ENCODE measurements around the gene RAB3C. TPM values are rescaled to one million over a fixed set of nuclear protein-coding genes. Genes with fewer than 3 reads are reported as not detected.

RAB3C gene
- total RNA-seq, 1 donor from 2014 or later, result not detected

- Mint-ChIP-seq H3K9me3 (ENCODE audit: low read depth) (no peaks in the 10 kb centered on the region), H3K27ac (ENCODE audit: unreplicated experiment) (no peak overlapping the region), H3K36me3 (ENCODE audit: low read depth) (no peaks in the 10 kb centered on the region), H3K4me1 (ENCODE audit: low read depth) (no peaks in the 10 kb centered on the region), H3K27me3 (ENCODE audit: low read depth) (peaks cover 28% of the 10 kb centered on the region), H3K4me3 (ENCODE audit: unreplicated experiment) (no peak overlapping the region)
- no peak for DNase-seq (ENCODE audit: low spot score)
- no peak for TF ChIP-seq CTCF (IDR thresholded peaks at IDR 0.05)
Measured at GRCh38 chr5:58875599-58875998, 292.7 kb downstream of the RAB3C start.

- peaks cover 2% of the 10 kb centered on the region for H3K27me3 Mint-ChIP-seq (ENCODE audit: low read depth)
Measured at GRCh38 chr5:58885260-58885659, 302.4 kb downstream of the RAB3C start.

GRCh38 chr5:58886315-58887207 lies 303.7 kb downstream of the RAB3C start:
- Mint-ChIP-seq H3K4me1 (ENCODE audit: low read depth) (peaks cover 27% of the 10 kb centered on the region), H3K27ac (ENCODE audit: unreplicated experiment) (peak overlapping the region; percentile 28), H3K4me3 (ENCODE audit: unreplicated experiment) (no peak overlapping the region), H3K36me3 (ENCODE audit: low read depth) (peaks cover 6% of the 10 kb centered on the region), H3K9me3 (ENCODE audit: low read depth) (peaks cover 9% of the 10 kb centered on the region), H3K27me3 (ENCODE audit: low read depth) (peaks cover 2% of the 10 kb centered on the region)
- no peak for DNase-seq (ENCODE audit: low spot score)
- peak; percentile 92 for TF ChIP-seq CTCF (IDR thresholded peaks at IDR 0.05)

More at GRCh38 chr5:58885260-58885659, 302.4 kb downstream of the RAB3C start:
- Mint-ChIP-seq H3K4me3 (ENCODE audit: unreplicated experiment) (no peak overlapping the region), H3K27ac (ENCODE audit: unreplicated experiment) (no peak overlapping the region), H3K4me1 (ENCODE audit: low read depth) (peaks cover 16% of the 10 kb centered on the region), H3K36me3 (ENCODE audit: low read depth) (peaks cover 6% of the 10 kb centered on the region), H3K9me3 (ENCODE audit: low read depth) (peaks cover 9% of the 10 kb centered on the region)
- no peak for TF ChIP-seq CTCF (IDR thresholded peaks at IDR 0.05)
- DNase-seq (ENCODE audit: low spot score), result no peak

GRCh38 chr5:58887311-58887710 lies 304.4 kb downstream of the RAB3C start:
- no peak for DNase-seq (ENCODE audit: low spot score)
- peaks cover 6% of the 10 kb centered on the region for H3K36me3 Mint-ChIP-seq (ENCODE audit: low read depth)
- peaks cover 2% of the 10 kb centered on the region for H3K27me3 Mint-ChIP-seq (ENCODE audit: low read depth)
- no peak overlapping the region for H3K27ac Mint-ChIP-seq (ENCODE audit: unreplicated experiment)
- H3K4me3 Mint-ChIP-seq (ENCODE audit: unreplicated experiment), result no peak overlapping the region
- peaks cover 9% of the 10 kb centered on the region for H3K9me3 Mint-ChIP-seq (ENCODE audit: low read depth)
- no peak for TF ChIP-seq CTCF (IDR thresholded peaks at IDR 0.05)
- peaks cover 30% of the 10 kb centered on the region for H3K4me1 Mint-ChIP-seq (ENCODE audit: low read depth)

GRCh38 chr5:58887721-58888409 lies 305.0 kb downstream of the RAB3C start:
- DNase-seq (ENCODE audit: low spot score), result no peak
- Mint-ChIP-seq H3K9me3 (ENCODE audit: low read depth) (peaks cover 9% of the 10 kb centered on the region), H3K36me3 (ENCODE audit: low read depth) (peaks cover 6% of the 10 kb centered on the region), H3K4me3 (ENCODE audit: unreplicated experiment) (no peak overlapping the region), H3K27me3 (ENCODE audit: low read depth) (peaks cover 2% of the 10 kb centered on the region), H3K4me1 (ENCODE audit: low read depth) (peaks cover 30% of the 10 kb centered on the region), H3K27ac (ENCODE audit: unreplicated experiment) (no peak overlapping the region)
- TF ChIP-seq CTCF (IDR thresholded peaks at IDR 0.05), result no peak

Measured in chondrocyte (in vitro differentiated cells).